Suppressor macrophage treated with lipopolysaccharide for 1 hour (primary cell): ENCODE measurements around the gene MOB3A.

Source experiments
- DNase-seq, 3 donors: peaks; one replicate each; pipeline ENCODE4 v3.0.0-alpha.2; 2020 to 2022

MOB3A gene

GRCh38 chr19:2032296-2032941, 63.7 kb downstream of the MOB3A start:
- DNase-seq: peak; percentile 88 to 94 (median 90)

GRCh38 chr19:2027361-2027760, 68.8 kb downstream of the MOB3A start:
- peak in 2 of 3 donors; percentile 24 to 31 for DNase-seq

DNA sequence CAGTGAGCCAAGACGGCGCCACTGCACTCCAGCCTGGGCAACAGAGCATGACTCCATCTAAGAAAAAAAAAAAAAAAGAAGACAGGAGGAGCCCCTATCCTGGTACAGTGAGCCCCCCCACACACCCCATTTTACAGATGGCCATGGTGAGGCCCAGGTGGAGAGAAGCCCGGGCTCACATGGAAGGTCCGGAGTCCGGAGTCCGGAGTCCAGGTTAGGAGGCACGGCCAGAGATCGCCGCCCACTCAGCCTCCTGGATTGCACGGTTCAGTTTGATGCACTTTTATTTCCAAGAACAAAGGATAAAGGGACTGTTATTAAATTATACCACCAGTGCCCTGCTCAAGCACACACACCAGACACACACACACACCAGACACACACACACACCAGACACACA, 69.4 kb downstream of the MOB3A start:
- DNase-seq: no peak

DNA sequence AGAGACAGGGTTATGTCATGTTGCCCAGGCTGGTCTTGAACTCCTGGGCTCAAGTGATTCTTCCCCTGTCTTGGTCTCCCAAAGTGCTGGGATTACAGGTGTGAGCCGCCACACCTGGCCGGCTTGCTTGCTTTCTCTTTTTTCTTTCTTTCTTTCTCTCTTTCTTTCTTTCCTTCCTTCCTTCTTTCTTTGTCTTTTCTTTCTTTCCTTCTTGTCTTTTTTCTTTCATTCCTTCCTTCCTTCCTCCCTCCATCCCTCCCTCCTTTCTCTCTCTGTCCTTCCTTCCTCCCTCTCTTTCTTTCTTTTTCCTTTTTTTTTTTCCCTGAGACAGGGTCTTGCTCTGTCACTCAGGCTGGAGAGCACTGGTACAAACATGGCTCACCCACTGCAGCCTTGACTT, 73.8 kb downstream of the MOB3A start:
- no peak for DNase-seq

GRCh38 chr19:2021453-2022140, 74.5 kb downstream of the MOB3A start:
- DNase-seq: no peak
